Measurements from ENCODE around the gene NR4A2. TPM values are rescaled to one million over a fixed set of nuclear protein-coding genes. Genes with fewer than 3 reads are reported as not detected.
A peak's percentile ranks its signal among the peaks of the same experiment; 100 is the strongest.

Gene NR4A2
- total RNA-seq, 2 donors from 2014 or later: 1.0 to 5.9 TPM

DNA sequence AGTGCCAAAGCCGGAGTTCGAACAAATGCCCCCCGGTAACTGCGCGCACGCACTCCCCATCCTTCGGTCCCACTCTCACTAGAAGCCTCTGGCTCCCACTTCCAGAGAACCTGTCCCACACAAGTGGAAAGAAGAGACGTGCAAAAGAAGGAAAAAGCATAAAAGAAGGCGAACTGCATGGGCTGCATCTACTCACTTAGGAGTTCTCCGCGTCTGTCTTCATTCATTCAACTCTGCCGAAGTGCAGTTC is 312 bp downstream of the NR4A2 start:
- Histone ChIP-seq H3K4me3 (peak overlapping the region; percentile 47 to 92), H3K27ac (peak overlapping the region; percentile 66 to 100 (median 98)), H3K4me1 (peaks cover 15% of the 10 kb centered on the region), H3K36me3 (replicated peaks in 1 of 2; ENCODE audit: insufficient read depth in 1 of 2, low read depth in 2 of 2) (peaks cover 0 to 2% of the 10 kb centered on the region in 2 donors), H3K27me3 (no peaks in the 10 kb centered on the region), H3K9me3 (no peaks in the 10 kb centered on the region)
- intact Hi-C loops (cut with DNase I): no loop called here
- no peak for DNase-seq
- WGBS, 2 donors: 0 to 2% methylated on average over 12 of the region's 12 CpGs
- TF ChIP-seq, protein P1, sequence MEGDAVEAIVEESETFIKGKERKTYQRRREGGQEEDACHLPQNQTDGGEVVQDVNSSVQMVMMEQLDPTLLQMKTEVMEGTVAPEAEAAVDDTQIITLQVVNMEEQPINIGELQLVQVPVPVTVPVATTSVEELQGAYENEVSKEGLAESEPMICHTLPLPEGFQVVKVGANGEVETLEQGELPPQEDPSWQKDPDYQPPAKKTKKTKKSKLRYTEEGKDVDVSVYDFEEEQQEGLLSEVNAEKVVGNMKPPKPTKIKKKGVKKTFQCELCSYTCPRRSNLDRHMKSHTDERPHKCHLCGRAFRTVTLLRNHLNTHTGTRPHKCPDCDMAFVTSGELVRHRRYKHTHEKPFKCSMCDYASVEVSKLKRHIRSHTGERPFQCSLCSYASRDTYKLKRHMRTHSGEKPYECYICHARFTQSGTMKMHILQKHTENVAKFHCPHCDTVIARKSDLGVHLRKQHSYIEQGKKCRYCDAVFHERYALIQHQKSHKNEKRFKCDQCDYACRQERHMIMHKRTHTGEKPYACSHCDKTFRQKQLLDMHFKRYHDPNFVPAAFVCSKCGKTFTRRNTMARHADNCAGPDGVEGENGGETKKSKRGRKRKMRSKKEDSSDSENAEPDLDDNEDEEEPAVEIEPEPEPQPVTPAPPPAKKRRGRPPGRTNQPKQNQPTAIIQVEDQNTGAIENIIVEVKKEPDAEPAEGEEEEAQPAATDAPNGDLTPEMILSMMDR (IDR thresholded peaks at IDR 0.05): no peak
- no peak for TF ChIP-seq POLR2A (IDR thresholded peaks at IDR 0.05)
- no peak for ATAC-seq

DNA sequence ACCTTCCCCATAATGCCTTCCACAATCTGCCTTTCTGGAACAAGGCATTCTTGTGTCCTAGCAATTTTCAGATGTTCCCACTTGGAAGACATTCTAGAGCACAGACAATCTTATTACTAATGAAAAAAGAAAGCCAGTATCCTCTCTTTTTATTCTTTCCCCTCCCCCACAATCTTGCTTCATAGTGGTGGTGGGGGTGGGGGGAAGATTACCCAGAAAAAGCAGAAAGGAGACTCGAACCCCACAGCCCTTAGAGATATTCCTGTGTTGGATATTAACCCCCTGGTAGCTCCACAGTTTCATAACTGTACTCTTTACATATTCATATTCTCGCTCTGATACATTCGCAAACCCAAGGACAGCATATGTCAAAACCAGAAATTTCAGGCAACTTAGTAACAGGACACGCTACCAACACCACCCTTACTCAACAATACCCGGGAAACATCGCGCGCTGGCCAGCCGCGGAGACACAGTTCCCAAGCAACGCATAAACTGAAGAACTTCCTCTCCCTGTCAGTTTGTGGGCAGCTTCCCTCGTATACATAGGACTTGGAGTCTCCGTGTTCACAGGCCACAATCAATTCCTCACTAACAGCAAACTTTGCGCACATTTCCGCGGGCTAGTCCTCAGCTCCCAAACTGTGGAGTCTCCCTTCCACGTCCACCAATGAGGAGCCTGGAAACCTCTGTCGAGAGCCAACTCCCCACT is 793 bp downstream of the NR4A2 start:
- ATAC-seq (peak; percentile 34), DNase-seq (peak; percentile 69 to 85 (median 76))
- peaks cover 0 to 3% of the 10 kb centered on the region in 2 donors for H3K36me3 ChIP-seq (replicated peaks in 1 of 2; ENCODE audit: insufficient read depth in 1 of 2, low read depth in 2 of 2)
- H3K4me3 ChIP-seq: peak overlapping the region; percentile 47 to 92
- peaks cover 15% of the 10 kb centered on the region for H3K4me1 ChIP-seq
- no peaks in the 10 kb centered on the region for H3K27me3 ChIP-seq
- TF ChIP-seq POLR2A (IDR thresholded peaks at IDR 0.05): no peak
- TF ChIP-seq, protein P1 (IDR thresholded peaks at IDR 0.05): peak in 1 of 7 experiments; percentile 3
- H3K9me3 ChIP-seq: no peaks in the 10 kb centered on the region
- intact Hi-C loops (cut with DNase I): no loop called here
- H3K27ac ChIP-seq: peak overlapping the region; percentile 66 to 100 (median 98)
- WGBS, 2 donors: 1 to 2% methylated on average over 17 to 18 of the region's 18 CpGs

DNA sequence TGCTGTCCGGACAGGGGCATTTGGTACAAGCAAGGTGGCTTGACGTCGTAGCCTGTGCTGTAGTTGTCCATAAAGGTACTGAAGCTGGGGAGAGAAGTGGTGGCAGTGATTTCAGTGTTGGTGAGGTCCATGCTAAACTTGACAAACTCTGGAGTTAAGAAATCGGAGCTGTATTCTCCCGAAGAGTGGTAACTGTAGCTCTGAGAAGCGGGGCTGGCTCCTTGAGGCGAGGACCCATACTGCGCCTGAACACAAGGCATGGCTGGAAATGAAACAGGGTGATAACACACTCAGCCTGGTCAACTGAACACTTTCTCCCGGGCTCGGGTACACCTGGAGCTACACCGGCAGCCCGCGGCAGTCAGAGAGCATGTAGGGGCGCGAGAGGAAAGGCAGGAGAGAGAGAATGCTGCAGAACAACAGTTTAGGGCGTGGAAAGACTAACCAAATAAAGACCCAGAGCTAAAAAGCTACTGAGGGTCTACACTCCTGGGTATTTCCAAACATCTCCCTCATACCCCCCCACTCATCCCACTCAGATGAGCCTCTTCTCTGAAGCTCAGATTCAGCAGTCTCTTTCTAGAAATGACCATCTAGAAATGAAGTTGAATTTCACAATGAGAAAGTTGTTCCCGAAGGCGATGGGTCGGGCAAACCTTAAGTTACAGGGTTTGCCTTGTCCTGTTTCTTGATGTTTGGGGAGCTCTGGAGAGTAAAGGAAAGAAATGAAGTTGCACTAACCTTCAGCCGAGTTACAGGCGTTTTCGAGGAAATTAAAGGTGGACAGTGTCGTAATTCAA is 2.4 kb downstream of the NR4A2 start:
- Histone ChIP-seq H3K27me3 (no peaks in the 10 kb centered on the region), H3K36me3 (replicated peaks in 1 of 2; ENCODE audit: insufficient read depth in 1 of 2, low read depth in 2 of 2) (peaks cover 0 to 7% of the 10 kb centered on the region in 2 donors), H3K4me3 (no peak overlapping the region), H3K9me3 (no peaks in the 10 kb centered on the region), H3K27ac (no peak overlapping the region), H3K4me1 (peaks cover 10% of the 10 kb centered on the region)
- intact Hi-C loops (cut with DNase I): no loop called here
- DNase-seq: no peak
- ATAC-seq: no peak
- WGBS, 2 donors: 70 to 91% methylated on average over 23 of the region's 23 CpGs
- TF ChIP-seq POLR2A (IDR thresholded peaks at IDR 0.05): no peak
- TF ChIP-seq, protein P1 (IDR thresholded peaks at IDR 0.05): no peak

DNA sequence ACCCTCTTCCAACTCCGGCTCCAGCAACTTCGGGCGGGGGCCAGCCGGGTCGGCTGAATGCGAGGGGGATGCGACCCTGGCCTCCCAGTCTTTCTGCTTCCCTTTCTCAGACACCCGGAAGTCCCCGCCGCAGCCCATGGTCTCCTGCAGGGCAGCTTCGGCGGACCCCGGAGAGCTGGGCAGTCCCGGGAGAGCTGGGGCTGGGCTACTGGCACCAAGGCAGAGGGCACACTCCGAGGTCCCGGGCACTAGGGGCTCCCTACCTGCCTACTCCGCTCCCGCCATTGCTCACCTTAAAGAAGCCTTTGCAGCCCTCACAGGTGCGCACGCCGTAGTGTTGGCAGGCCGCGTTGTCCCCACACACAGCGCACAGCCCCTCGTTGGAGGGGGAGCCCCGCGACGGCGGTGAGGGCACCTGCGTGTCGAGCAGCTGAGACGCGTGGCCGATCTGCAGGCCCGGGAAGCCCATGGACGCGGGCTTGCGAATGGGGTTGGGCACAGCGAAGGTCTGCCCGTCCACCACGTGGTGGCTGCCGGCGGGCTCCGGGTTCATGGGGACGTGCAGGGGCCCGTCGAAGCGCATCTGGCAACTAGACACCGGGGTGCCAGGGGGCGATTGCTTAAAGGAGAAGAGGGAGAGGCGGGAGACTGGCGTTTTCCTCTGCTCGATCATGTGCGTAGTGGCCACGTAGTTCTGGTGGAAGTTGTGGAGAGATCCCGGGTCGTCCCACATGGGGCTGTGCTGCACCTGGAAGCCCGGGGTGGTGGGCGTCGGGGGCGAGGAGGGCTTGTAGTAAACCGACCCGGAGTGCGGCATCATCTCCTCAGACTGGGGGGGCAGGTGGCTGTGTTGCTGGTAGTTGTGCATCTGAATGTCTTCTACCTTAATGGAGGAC is 3.2 kb downstream of the NR4A2 start:
- no peak for DNase-seq
- 45 to 77% methylated on average over 26 to 49 of the region's 64 CpGs for WGBS, 2 donors
- Histone ChIP-seq H3K27me3 (no peaks in the 10 kb centered on the region), H3K36me3 (replicated peaks in 1 of 2; ENCODE audit: insufficient read depth in 1 of 2, low read depth in 2 of 2) (peaks cover 0 to 7% of the 10 kb centered on the region in 2 donors), H3K4me3 (no peak overlapping the region), H3K27ac (no peak overlapping the region), H3K9me3 (no peaks in the 10 kb centered on the region), H3K4me1 (peaks cover 10% of the 10 kb centered on the region)
- intact Hi-C loops (cut with DNase I): no loop called here
- ATAC-seq: no peak
- TF ChIP-seq, protein P1 (IDR thresholded peaks at IDR 0.05): no peak
- no peak for TF ChIP-seq POLR2A (IDR thresholded peaks at IDR 0.05)

Measured in body of pancreas (tissue), 4 donors.